ENCODE results near the gene FOXE1.

The FOXE1 gene

DNA sequence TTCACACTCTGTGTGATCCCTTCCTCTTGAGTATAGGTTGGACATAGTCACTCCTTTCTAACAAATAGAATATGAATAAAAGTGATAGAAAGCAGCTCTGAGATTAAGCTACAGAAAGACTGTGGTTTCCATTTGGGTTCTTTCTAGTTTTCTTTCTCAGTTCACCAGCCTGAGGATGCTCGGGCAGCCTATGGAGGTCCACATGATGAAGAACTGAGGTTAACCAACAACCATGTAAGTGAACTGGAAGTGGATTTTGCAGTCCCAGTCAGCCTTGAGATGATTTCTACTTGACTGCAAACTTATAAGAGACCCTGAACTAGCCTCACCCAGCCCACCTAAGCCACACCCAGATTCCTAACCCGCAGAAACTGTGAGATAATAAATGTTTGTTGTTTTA is 10.1 kb upstream of the FOXE1 start:
- H3K4me3 ChIP-seq (ENCODE audit: low read depth in 1 of 2, low read length in 1 of 2) = no peak overlapping the region
- H3K4me1 ChIP-seq (ENCODE audit: control insufficient read depth in 1 of 2, insufficient read depth in 1 of 2, low read depth in 1 of 2, low read length in 1 of 2) = peaks cover 0 to 2% of the 10 kb centered on the region in 2 experiments
- peaks cover 100% of the 10 kb centered on the region for H3K27me3 ChIP-seq
- no peaks in the 10 kb centered on the region for H3K9me3 ChIP-seq
- TF ChIP-seq, protein P1, sequence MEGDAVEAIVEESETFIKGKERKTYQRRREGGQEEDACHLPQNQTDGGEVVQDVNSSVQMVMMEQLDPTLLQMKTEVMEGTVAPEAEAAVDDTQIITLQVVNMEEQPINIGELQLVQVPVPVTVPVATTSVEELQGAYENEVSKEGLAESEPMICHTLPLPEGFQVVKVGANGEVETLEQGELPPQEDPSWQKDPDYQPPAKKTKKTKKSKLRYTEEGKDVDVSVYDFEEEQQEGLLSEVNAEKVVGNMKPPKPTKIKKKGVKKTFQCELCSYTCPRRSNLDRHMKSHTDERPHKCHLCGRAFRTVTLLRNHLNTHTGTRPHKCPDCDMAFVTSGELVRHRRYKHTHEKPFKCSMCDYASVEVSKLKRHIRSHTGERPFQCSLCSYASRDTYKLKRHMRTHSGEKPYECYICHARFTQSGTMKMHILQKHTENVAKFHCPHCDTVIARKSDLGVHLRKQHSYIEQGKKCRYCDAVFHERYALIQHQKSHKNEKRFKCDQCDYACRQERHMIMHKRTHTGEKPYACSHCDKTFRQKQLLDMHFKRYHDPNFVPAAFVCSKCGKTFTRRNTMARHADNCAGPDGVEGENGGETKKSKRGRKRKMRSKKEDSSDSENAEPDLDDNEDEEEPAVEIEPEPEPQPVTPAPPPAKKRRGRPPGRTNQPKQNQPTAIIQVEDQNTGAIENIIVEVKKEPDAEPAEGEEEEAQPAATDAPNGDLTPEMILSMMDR (IDR thresholded peaks at IDR 0.05) = no peak
- no peak overlapping the region for H3K27ac ChIP-seq
- no peaks in the 10 kb centered on the region for H3K36me3 ChIP-seq

DNA sequence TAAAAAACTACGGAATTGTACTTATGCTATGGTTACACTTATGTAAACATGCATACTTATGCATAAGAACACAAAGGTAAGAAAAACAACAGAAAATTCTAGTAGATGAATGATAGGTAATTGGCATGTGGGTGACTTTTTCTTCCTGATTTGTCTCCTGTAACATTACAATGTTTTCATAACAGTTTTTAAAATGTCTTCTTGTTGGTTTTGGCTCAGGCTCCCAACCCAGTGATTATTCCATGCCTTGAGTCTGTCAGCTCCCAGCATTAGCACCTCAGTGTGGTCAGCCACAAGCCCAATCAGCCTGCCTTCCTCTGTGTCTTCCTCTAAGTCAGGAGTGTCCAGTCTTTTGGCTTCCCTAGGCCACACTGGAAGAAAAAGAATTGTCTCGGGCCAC is 7.9 kb upstream of the FOXE1 start:
- H3K4me1 ChIP-seq (ENCODE audit: control insufficient read depth in 1 of 2, insufficient read depth in 1 of 2, low read depth in 1 of 2, low read length in 1 of 2) = peaks cover 13 to 15% of the 10 kb centered on the region in 2 experiments
- no peak overlapping the region for H3K27ac ChIP-seq
- H3K36me3 ChIP-seq = no peaks in the 10 kb centered on the region
- TF ChIP-seq, protein P1 (IDR thresholded peaks at IDR 0.05) = no peak
- H3K4me3 ChIP-seq (ENCODE audit: low read depth in 1 of 2, low read length in 1 of 2) = no peak overlapping the region
- H3K9me3 ChIP-seq = no peaks in the 10 kb centered on the region
- peaks cover 100% of the 10 kb centered on the region for H3K27me3 ChIP-seq

DNA sequence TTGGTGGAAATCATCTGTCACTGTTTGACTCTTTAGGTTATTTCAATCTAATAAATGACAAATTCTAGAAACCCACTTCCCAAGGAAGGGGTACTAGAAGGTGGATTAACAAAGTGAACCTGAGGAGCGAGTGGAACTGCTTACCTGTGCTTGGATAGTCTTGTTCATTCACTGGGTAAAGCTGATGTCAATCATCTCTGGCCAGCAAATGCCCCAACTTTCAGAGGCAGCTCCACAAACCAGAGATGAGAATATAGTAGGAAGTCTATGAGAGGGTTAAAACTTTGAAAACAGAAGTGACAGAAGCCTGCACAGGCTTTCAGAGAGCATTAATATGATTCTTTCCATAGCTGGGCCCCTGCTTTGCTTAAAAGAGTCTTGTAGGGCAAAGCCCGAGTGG is 7.3 kb upstream of the FOXE1 start:
- H3K4me3 ChIP-seq (ENCODE audit: low read depth in 1 of 2, low read length in 1 of 2) = no peak overlapping the region
- no peaks in the 10 kb centered on the region for H3K36me3 ChIP-seq
- peaks cover 100% of the 10 kb centered on the region for H3K27me3 ChIP-seq
- H3K4me1 ChIP-seq (ENCODE audit: control insufficient read depth in 1 of 2, insufficient read depth in 1 of 2, low read depth in 1 of 2, low read length in 1 of 2) = peaks cover 13 to 15% of the 10 kb centered on the region in 2 experiments
- TF ChIP-seq, protein P1 (IDR thresholded peaks at IDR 0.05) = no peak
- no peak overlapping the region for H3K27ac ChIP-seq
- H3K9me3 ChIP-seq = no peaks in the 10 kb centered on the region

DNA sequence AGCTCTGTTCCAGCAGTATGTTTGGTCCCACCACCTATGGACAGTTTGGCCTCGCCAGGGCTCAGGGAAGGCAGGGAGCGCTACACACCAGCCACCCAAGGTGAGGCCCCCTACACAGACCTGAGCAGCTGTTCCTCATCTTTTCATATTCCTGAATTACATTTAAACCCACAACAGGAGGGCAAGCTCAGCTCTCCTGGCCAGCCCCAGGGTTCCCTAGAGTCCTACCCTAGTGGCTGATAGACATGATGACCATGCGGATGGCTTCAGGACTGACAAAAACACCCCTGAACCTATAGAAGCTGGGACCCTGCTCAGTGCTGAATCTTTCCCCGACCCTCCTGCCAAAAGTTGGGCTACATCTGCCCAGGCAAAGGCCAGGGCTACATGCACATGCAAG is 6.7 kb upstream of the FOXE1 start:
- Histone ChIP-seq H3K4me1 (ENCODE audit: control insufficient read depth in 1 of 2, insufficient read depth in 1 of 2, low read depth in 1 of 2, low read length in 1 of 2) (peaks cover 13 to 15% of the 10 kb centered on the region in 2 experiments), H3K9me3 (no peaks in the 10 kb centered on the region)
- TF ChIP-seq, protein P1 (IDR thresholded peaks at IDR 0.05) = no peak

DNA sequence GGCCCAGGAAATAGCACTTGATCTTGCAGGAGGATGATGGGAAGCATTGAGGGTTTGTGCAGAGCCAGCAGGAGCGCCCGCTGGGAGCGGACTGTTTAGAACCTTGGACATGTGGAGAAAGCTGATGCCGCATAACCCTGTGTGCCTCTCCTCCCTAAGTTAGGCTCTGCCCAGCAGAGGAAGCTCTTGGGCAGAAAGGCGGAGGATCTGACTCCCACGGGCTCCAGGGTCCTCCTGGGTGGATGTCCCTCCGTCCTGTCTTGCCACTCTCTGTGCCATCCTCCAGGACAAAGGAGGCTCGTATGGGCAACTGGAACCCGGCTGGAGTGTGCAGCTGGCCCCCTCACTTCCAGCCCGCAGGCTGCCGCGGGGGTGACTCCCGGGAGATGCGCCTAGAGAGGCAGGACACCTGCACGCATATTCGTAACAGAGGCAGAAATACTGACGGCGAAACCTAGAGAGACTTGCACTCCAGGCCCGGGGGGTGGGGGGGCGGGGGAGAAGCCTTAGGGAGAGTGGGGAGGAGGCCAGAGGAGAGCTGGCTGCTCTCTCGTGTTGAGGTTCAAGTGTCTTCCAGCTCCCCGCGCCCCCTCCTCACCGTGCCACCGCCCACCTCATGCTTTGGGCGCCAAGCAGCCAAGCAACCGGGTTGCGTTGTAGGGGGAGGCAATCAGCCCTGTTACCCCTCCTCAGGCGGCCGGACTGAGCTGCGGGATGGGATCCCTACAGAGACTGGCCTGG is 5.4 kb upstream of the FOXE1 start:
- Histone ChIP-seq H3K36me3 (no peaks in the 10 kb centered on the region), H3K4me3 (ENCODE audit: low read depth in 1 of 2, low read length in 1 of 2) (peak overlapping the region in 1 of 2 experiments; percentile 62), H3K9me3 (no peaks in the 10 kb centered on the region), H3K27ac (no peak overlapping the region), H3K4me1 (ENCODE audit: control insufficient read depth in 1 of 2, insufficient read depth in 1 of 2, low read depth in 1 of 2, low read length in 1 of 2) (peaks cover 13 to 28% of the 10 kb centered on the region in 2 experiments), H3K27me3 (peaks cover 100% of the 10 kb centered on the region)
- TF ChIP-seq, protein P1 (IDR thresholded peaks at IDR 0.05) = no peak

More for the DNA sequence above, 6.7 kb upstream of the FOXE1 start:
- Histone ChIP-seq H3K27me3 (peaks cover 100% of the 10 kb centered on the region), H3K4me3 (ENCODE audit: low read depth in 1 of 2, low read length in 1 of 2) (no peak overlapping the region), H3K27ac (no peak overlapping the region), H3K36me3 (no peaks in the 10 kb centered on the region)

Data from neutrophil (primary cell).